Tibial artery (tissue), 4 donors: ENCODE measurements around the gene S100A2.
"Not testable (repeated sequence)": the region's sequence is repeated elsewhere in the genome, so short reads cannot be mapped to it uniquely, and the experiment has no call there.

Source experiments
- DNase-seq, 2 donors: peaks; one replicate each; pipeline ENCODE4 v3.0.0-alpha.2; 2019
- H3K27ac ChIP-seq, 2 donors: fragments of 200-600 bp; sonication (generic) in 1 of 2; 1 replicate in 1 of 2; 2 replicates in 1 of 2; pipeline ENCODE4 v1.5.1; 2018 to 2019; ENCODE audit warnings: mild to moderate bottlenecking in 1 of 2
- H3K27me3 ChIP-seq, 2 donors: fragments of 200-600 bp; sonication (generic) in 1 of 2; one replicate each; pipeline versions ENCODE4 v1.5.1 to v1.6.0; 2016 to 2019
- H3K36me3 ChIP-seq, 3 donors: fragments of 200-600 bp; sonication (generic) in 2 of 3; one replicate each; pipeline ENCODE4 v1.5.1; 2016 to 2019; ENCODE audit warnings: mild to moderate bottlenecking in 2 of 3
- H3K4me1 ChIP-seq, 4 donors: fragments of 200-600 bp; sonication (generic) in 2 of 4; 1 replicate in 3 of 4; 2 replicates in 1 of 4; pipeline ENCODE4 v1.5.1; 2016 to 2019
- H3K4me3 ChIP-seq, 2 donors: fragments of 200-600 bp; sonication (generic) in 1 of 2; 1 replicate in 1 of 2; 2 replicates in 1 of 2; pipeline ENCODE4 v1.5.1; 2018 to 2019; ENCODE audit warnings: mild to moderate bottlenecking in 2 of 2
- H3K9me3 ChIP-seq, 3 donors: fragments of 200-600 bp; sonication (generic) in 1 of 3; one replicate each; pipeline ENCODE4 v1.5.1; 2016 to 2019
- CTCF ChIP-seq, 2 experiments: fragments of 200-600 bp in 1 of 2; fragments of 450-650 bp in 1 of 2; IDR thresholded peaks; one replicate each; pipeline ENCODE4 v1.5.1; 2017 to 2019; ENCODE audit warnings: antibody characterized with exemption in 2 of 2, mild to moderate bottlenecking in 1 of 2, moderate library complexity in 1 of 2
- intact Hi-C: fragments of 100-400 bp; cut with DNase I; formaldehyde crosslinking; loops from one replicate; pipeline ENCODE4 v1.15.0; 2023; ENCODE audit warnings: low total_unique reads

Gene S100A2

GRCh38 chr1:153578936-153579335 is 13.3 kb upstream of the S100A2 start:
- Histone ChIP-seq H3K9me3 (no peaks in the 10 kb centered on the region), H3K4me1 (peaks cover 0 to 16% (median 8%) of the 10 kb centered on the region in 4 donors), H3K4me3 (no peak overlapping the region), H3K27me3 (no peaks in the 10 kb centered on the region), H3K27ac (no peak overlapping the region), H3K36me3 (no peaks in the 10 kb centered on the region)
- peak in 1 of 2 donors; percentile 28 for DNase-seq
- TF ChIP-seq CTCF (IDR thresholded peaks at IDR 0.05): no peak
- intact Hi-C loops: no loop called here

GRCh38 chr1:153578490-153578889 is 12.8 kb upstream of the S100A2 start:
- intact Hi-C loops: no loop called here
- Histone ChIP-seq H3K9me3 (no peaks in the 10 kb centered on the region), H3K4me1 (peaks cover 0 to 17% (median 10%) of the 10 kb centered on the region in 4 donors), H3K36me3 (no peaks in the 10 kb centered on the region), H3K27me3 (no peaks in the 10 kb centered on the region), H3K4me3 (no peak overlapping the region), H3K27ac (no peak overlapping the region)
- no peak for TF ChIP-seq CTCF (IDR thresholded peaks at IDR 0.05)
- DNase-seq: no peak

- H3K27me3 ChIP-seq: no peaks in the 10 kb centered on the region
- no peaks in the 10 kb centered on the region for H3K36me3 ChIP-seq
- no peak overlapping the region for H3K4me3 ChIP-seq
- peaks cover 0 to 24% (median 16%) of the 10 kb centered on the region in 4 donors for H3K4me1 ChIP-seq
- intact Hi-C loops: no loop called here
- no peaks in the 10 kb centered on the region for H3K9me3 ChIP-seq
- peak overlapping the region in 1 of 2 donors; percentile 28 for H3K27ac ChIP-seq
- DNase-seq: peak; percentile 39 to 85
- TF ChIP-seq CTCF (IDR thresholded peaks at IDR 0.05): no peak
These were observed 12.0 kb upstream of the S100A2 start for GRCh38 chr1:153577624-153578051.

GRCh38 chr1:153577138-153577537 is 11.5 kb upstream of the S100A2 start:
- no peak for TF ChIP-seq CTCF (IDR thresholded peaks at IDR 0.05)
- Histone ChIP-seq H3K27ac (peak overlapping the region in 1 of 2 donors; percentile 28), H3K4me1 (peaks cover 0 to 28% (median 18%) of the 10 kb centered on the region in 4 donors), H3K36me3 (no peaks in the 10 kb centered on the region), H3K9me3 (no peaks in the 10 kb centered on the region), H3K4me3 (no peak overlapping the region), H3K27me3 (no peaks in the 10 kb centered on the region)
- intact Hi-C loops: no loop called here
- DNase-seq: peak in 1 of 2 donors; percentile 24

GRCh38 chr1:153575497-153575896 is 9.9 kb upstream of the S100A2 start:
- H3K36me3 ChIP-seq, H3K27ac ChIP-seq, H3K9me3 ChIP-seq, H3K27me3 ChIP-seq, intact Hi-C loops, H3K4me3 ChIP-seq, DNase-seq: not testable (repeated sequence)
- H3K4me1 ChIP-seq: peaks cover 0 to 31% (median 19%) of the 10 kb centered on the region in 4 donors

GRCh38 chr1:153575081-153575491 is 9.4 kb upstream of the S100A2 start:
- H3K27me3 ChIP-seq, H3K4me3 ChIP-seq, H3K9me3 ChIP-seq, H3K27ac ChIP-seq, intact Hi-C loops, H3K36me3 ChIP-seq: not testable (repeated sequence)
- DNase-seq: peak in 1 of 2 donors; percentile 60
- H3K4me1 ChIP-seq: peaks cover 0 to 31% (median 19%) of the 10 kb centered on the region in 4 donors

- Histone ChIP-seq H3K4me3 (no peak overlapping the region), H3K27ac (peak overlapping the region; percentile 54 to 65), H3K4me1 (peaks cover 2 to 36% (median 24%) of the 10 kb centered on the region in 4 donors), H3K36me3 (no peaks in the 10 kb centered on the region), H3K9me3 (no peaks in the 10 kb centered on the region), H3K27me3 (no peaks in the 10 kb centered on the region)
- no peak for TF ChIP-seq CTCF (IDR thresholded peaks at IDR 0.05)
- peak in 1 of 2 donors; percentile 28 for DNase-seq
- intact Hi-C loops: loop anchor here (2.0 kb wide), 1 partner anchor 43 kb away; the partner anchor contains the start of gene S100A14
These were observed 7.7 kb upstream of the S100A2 start for GRCh38 chr1:153573351-153573750.
